Mononuclear cell (primary cell): ENCODE results near the gene CADPS2. TPM values are rescaled to one million over a fixed set of nuclear protein-coding genes. Genes with fewer than 3 reads are reported as not detected.

Experiments
- H3K27me3 ChIP-seq: 2 replicates; pipeline ENCODE4 v1.6.0; 2011; ENCODE audit warnings: low read length, control low read depth; ENCODE audit not compliant: insufficient read depth
- H3K4me1 ChIP-seq: 2 replicates; pipeline ENCODE4 v1.5.1; 2011; ENCODE audit warnings: mild to moderate bottlenecking, low read length, control low read depth; ENCODE audit not compliant: insufficient read depth
- H3K4me3 ChIP-seq: 2 replicates; pipeline ENCODE4 v1.5.1; 2011; ENCODE audit warnings: mild to moderate bottlenecking, low read length, moderate library complexity
- H3K9me3 ChIP-seq: 2 replicates; pipeline ENCODE4 v1.5.1; 2011; ENCODE audit warnings: low read depth, mild to moderate bottlenecking, control low read depth, low read length
- total RNA-seq: library from RNA; depleted of rRNA; stranded (reverse); fragments of >200 nt; gene quantifications from one replicate; pipeline ENCODE4 v1.2.3, GENCODE V29; 2012

The CADPS2 gene
- total RNA-seq, 1 donor = not detected

GRCh38 chr7:122460936-122461335 lies 425.3 kb downstream of the CADPS2 start:
- no peak overlapping the region for H3K4me3 ChIP-seq
- H3K27me3 ChIP-seq = no peaks in the 10 kb centered on the region
- no peaks in the 10 kb centered on the region for H3K9me3 ChIP-seq
- H3K4me1 ChIP-seq = no peaks in the 10 kb centered on the region

- Histone ChIP-seq H3K4me1 (no peaks in the 10 kb centered on the region), H3K9me3 (no peaks in the 10 kb centered on the region), H3K27me3 (no peaks in the 10 kb centered on the region), H3K4me3 (no peak overlapping the region)
Measured at GRCh38 chr7:122457969-122458368, 428.3 kb downstream of the CADPS2 start.

GRCh38 chr7:122457325-122457724 lies 428.9 kb downstream of the CADPS2 start:
- Histone ChIP-seq H3K9me3 (no peaks in the 10 kb centered on the region), H3K4me3 (no peak overlapping the region), H3K27me3 (no peaks in the 10 kb centered on the region), H3K4me1 (no peaks in the 10 kb centered on the region)

GRCh38 chr7:122454776-122455507 lies 431.3 kb downstream of the CADPS2 start:
- Histone ChIP-seq H3K4me3 (no peak overlapping the region), H3K27me3 (no peaks in the 10 kb centered on the region), H3K4me1 (no peaks in the 10 kb centered on the region), H3K9me3 (no peaks in the 10 kb centered on the region)

- Histone ChIP-seq H3K27me3 (no peaks in the 10 kb centered on the region), H3K4me1 (no peaks in the 10 kb centered on the region), H3K9me3 (no peaks in the 10 kb centered on the region), H3K4me3 (no peak overlapping the region)
Measured at GRCh38 chr7:122453432-122453831, 432.8 kb downstream of the CADPS2 start.

- Histone ChIP-seq H3K4me3 (no peak overlapping the region), H3K27me3 (no peaks in the 10 kb centered on the region), H3K9me3 (no peaks in the 10 kb centered on the region), H3K4me1 (no peaks in the 10 kb centered on the region)
Measured at GRCh38 chr7:122448893-122449589, 437.2 kb downstream of the CADPS2 start.

- Histone ChIP-seq H3K9me3 (no peaks in the 10 kb centered on the region), H3K4me3 (no peak overlapping the region), H3K4me1 (no peaks in the 10 kb centered on the region), H3K27me3 (no peaks in the 10 kb centered on the region)
Measured at GRCh38 chr7:122442929-122443328, 443.3 kb downstream of the CADPS2 start.

GRCh38 chr7:122438492-122438891 lies 447.8 kb downstream of the CADPS2 start:
- Histone ChIP-seq H3K9me3 (no peaks in the 10 kb centered on the region), H3K4me3 (no peak overlapping the region), H3K27me3 (no peaks in the 10 kb centered on the region), H3K4me1 (no peaks in the 10 kb centered on the region)

- no peak overlapping the region for H3K4me3 ChIP-seq
- no peaks in the 10 kb centered on the region for H3K9me3 ChIP-seq
- H3K27me3 ChIP-seq = no peaks in the 10 kb centered on the region
- H3K4me1 ChIP-seq = no peaks in the 10 kb centered on the region
Measured at GRCh38 chr7:122438006-122438405, 448.3 kb downstream of the CADPS2 start.

GRCh38 chr7:122433765-122434164 lies 452.5 kb downstream of the CADPS2 start:
- Histone ChIP-seq H3K4me3 (no peak overlapping the region), H3K27me3 (no peaks in the 10 kb centered on the region), H3K9me3 (no peaks in the 10 kb centered on the region), H3K4me1 (no peaks in the 10 kb centered on the region)

- Histone ChIP-seq H3K4me3 (no peak overlapping the region), H3K27me3 (no peaks in the 10 kb centered on the region), H3K9me3 (no peaks in the 10 kb centered on the region), H3K4me1 (no peaks in the 10 kb centered on the region)
Measured at GRCh38 chr7:122430710-122431109, 455.6 kb downstream of the CADPS2 start.

- H3K27me3 ChIP-seq = no peaks in the 10 kb centered on the region
- H3K9me3 ChIP-seq = no peaks in the 10 kb centered on the region
- no peak overlapping the region for H3K4me3 ChIP-seq
- no peaks in the 10 kb centered on the region for H3K4me1 ChIP-seq
Measured at GRCh38 chr7:122429926-122430325, 456.3 kb downstream of the CADPS2 start.

GRCh38 chr7:122425731-122426130 lies 460.5 kb downstream of the CADPS2 start:
- Histone ChIP-seq H3K9me3 (no peaks in the 10 kb centered on the region), H3K4me3 (no peak overlapping the region), H3K27me3 (no peaks in the 10 kb centered on the region), H3K4me1 (no peaks in the 10 kb centered on the region)

GRCh38 chr7:122423591-122423990 lies 462.7 kb downstream of the CADPS2 start:
- Histone ChIP-seq H3K9me3 (no peaks in the 10 kb centered on the region), H3K4me1 (no peaks in the 10 kb centered on the region), H3K4me3 (no peak overlapping the region), H3K27me3 (no peaks in the 10 kb centered on the region)

- Histone ChIP-seq H3K9me3 (no peaks in the 10 kb centered on the region), H3K4me3 (no peak overlapping the region), H3K4me1 (no peaks in the 10 kb centered on the region), H3K27me3 (no peaks in the 10 kb centered on the region)
Measured at GRCh38 chr7:122416336-122416735, 469.9 kb downstream of the CADPS2 start.

- Histone ChIP-seq H3K27me3 (no peaks in the 10 kb centered on the region), H3K4me1 (no peaks in the 10 kb centered on the region), H3K4me3 (no peak overlapping the region), H3K9me3 (no peaks in the 10 kb centered on the region)
Measured at GRCh38 chr7:122415510-122415909, 470.8 kb downstream of the CADPS2 start.
